Adrenal gland (tissue), 12 donors: ENCODE results near the gene TCEAL1. TPM values are rescaled to one million over a fixed set of nuclear protein-coding genes. Genes with fewer than 3 reads are reported as not detected.

Source experiments
- DNase-seq, 7 donors: peaks; one replicate each; pipeline ENCODE4 v3.0.0-alpha.2; 2019 to 2020
- H3K27ac ChIP-seq, 5 donors: fragments of 200-600 bp; sonication (generic) in 4 of 5; 1 replicate in 3 of 5; 2 replicates in 2 of 5; pipeline versions ENCODE4 v1.5.1 to v1.8.0; 2016 to 2020; ENCODE audit warnings: mild to moderate bottlenecking in 1 of 5
- H3K27me3 ChIP-seq: fragments of 200-600 bp; 2 replicates; pipeline ENCODE4 v1.8.0; 2021
- H3K36me3 ChIP-seq, 2 donors: fragments of 200-600 bp; replicated peaks in 1 of 2; 1 replicate in 1 of 2; 2 replicates in 1 of 2; pipeline versions ENCODE4 v1.5.1 to v1.8.0; 2018 to 2022
- H3K4me1 ChIP-seq, 2 donors: fragments of 200-600 bp; replicated peaks in 1 of 2; 1 replicate in 1 of 2; 2 replicates in 1 of 2; pipeline versions ENCODE4 v1.5.1 to v1.8.0; 2018 to 2021
- H3K4me3 ChIP-seq, 4 donors: fragments of 200-600 bp; sonication (generic) in 3 of 4; one replicate each; pipeline ENCODE4 v1.5.1; 2016 to 2018
- H3K9me3 ChIP-seq, 3 donors: fragments of 200-600 bp; sonication (generic) in 1 of 3; replicated peaks in 1 of 3; 1 replicate in 2 of 3; 2 replicates in 1 of 3; pipeline versions ENCODE4 v1.5.1 to v1.8.0; 2016 to 2021
- POLR2A ChIP-seq, 2 donors: fragments of 450-650 bp; IDR thresholded peaks; one replicate each; pipeline ENCODE4 v1.6.1; 2017; ENCODE audit warnings: antibody characterized with exemption in 2 of 2, mild to moderate bottlenecking in 2 of 2, moderate library complexity in 1 of 2
- WGBS, 4 donors: extraction: QIAGEN DNeasy Blood & Tissue Kit in 2 of 4; methylation state at CpG; one replicate each; pipeline versions ENCODE4 v1.1.5 to v1.1.7; 2013 to 2017; 5-methylcytosine and 5-hydroxymethylcytosine counted together
- intact Hi-C, 2 donors: fragments of 100-400 bp; cut with DNase I; formaldehyde crosslinking; loops; one replicate each; pipeline versions ENCODE4 v1.14.1 to v1.15.0; 2022 to 2023
- polyA plus RNA-seq, 3 donors: library from polyadenylated mRNA; stranded (reverse); fragments of 200-250 nt in 2 of 3; fragments of 350-450 nt in 1 of 3; fragmentation: Illumina TruSeq in 1 of 3; extraction: RNeasy Lipid Tissue Mini Kit (QIAGEN cat#74804) in 1 of 3; gene quantifications; one replicate each; pipeline ENCODE4 v1.2.3, GENCODE V29; 2013 to 2014
- total RNA-seq, 9 donors: library from RNA; depleted of rRNA in 4 of 9; stranded (reverse); fragments of >200 nt in 4 of 9; fragments of 120-200 nt in 1 of 9; fragmentation: NEBNext Ultra II Directional in 1 of 9; extraction: Animal tissue kit (Norgen Biotek cat#: 25700) in 1 of 9; gene quantifications; one replicate each; pipeline versions ENCODE4 v1.1.0 to v1.2.4, GENCODE V29; 2013 to 2023
- TF ChIP-seq, protein P1 (sequence below), 6 experiments: fragments of 450-650 bp in 4 of 6; fragments of 200-600 bp in 2 of 6; sonication (generic) in 1 of 6; IDR thresholded peaks; 1 replicate in 5 of 6; 2 replicates in 1 of 6; pipeline versions ENCODE4 v1.5.1 to v1.8.0; 2016 to 2021; ENCODE audit warnings: antibody characterized with exemption in 6 of 6, mild to moderate bottlenecking in 2 of 6, moderate library complexity in 1 of 6
- donor health status: healthy with polysubstance abuse.
- donor health status: Bipolar disorder and iron deficiency.
- donor health status: DM: yes; HTN: yes; CAD: no.
- donor health status: DM: no; HTN: no; CAD: no.
- donor health status: DM: no; HTN: no; CAD: no.
- donor health status: DM: yes; HTN: yes; CAD: no.

Gene TCEAL1
- total and polyA plus RNA-seq, 12 donors = 40.2 to 240 (median 70.4) TPM

DNA sequence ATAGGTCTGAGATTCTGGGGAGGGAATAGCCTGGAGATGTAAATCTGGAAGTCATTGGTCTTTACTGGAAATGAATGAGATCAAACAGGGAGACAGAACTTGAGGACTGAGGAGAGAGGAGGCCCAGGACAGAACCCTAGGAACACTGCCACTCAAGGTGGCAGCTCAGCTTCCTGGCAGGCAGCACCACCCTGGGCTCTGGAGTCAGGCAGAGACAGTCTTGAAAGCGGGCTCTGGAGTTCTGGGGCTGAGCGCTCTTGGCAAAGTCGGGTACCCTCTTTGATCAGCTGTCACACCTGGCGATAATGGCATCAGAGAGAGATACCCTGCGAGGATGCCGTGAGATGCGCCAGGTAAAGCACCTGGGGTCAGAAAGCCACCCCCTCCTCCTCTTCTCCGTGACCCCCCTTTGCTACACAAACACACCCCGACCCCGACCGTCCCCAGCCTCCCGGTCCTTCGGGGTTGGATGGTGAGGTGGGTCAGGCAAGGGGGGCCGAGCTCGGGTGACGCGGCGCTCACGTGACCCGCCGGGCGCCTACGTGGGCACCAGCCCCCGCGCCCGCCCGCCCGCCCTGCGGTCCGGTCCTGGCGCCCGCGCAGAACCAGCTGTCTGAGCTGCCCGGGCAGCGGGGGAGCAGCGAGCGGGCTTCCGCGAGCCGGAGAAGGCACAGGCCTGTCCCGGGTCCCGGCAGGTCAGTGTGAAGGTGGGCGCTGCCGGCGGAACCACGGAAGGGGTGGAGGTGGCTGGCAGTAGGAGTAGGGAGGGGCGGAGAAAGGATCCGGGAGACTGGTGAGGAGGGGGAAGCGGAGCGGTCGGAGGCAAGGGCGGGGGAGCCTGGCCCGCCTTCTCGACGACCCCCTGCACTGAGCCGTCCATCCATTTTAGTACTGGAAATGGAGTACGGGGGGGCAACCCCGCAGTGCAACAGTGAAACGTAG, 21.1 kb upstream of the TCEAL1 start, which contains the start of gene TCEAL3:
Gene TCEAL3, plus strand, starts transcription at position 600 of the 942 bp plus-strand sequence. CDS start 1,102 bp downstream, outside the sequence.
- Histone ChIP-seq H3K27me3 (no peaks in the 10 kb centered on the region), H3K27ac (peak within 1 kb of the TSS in 4 of 5 donors; percentile 75 to 95 (median 84)), H3K9me3 (no peaks in the 10 kb centered on the region), H3K36me3 (no peaks in the 10 kb centered on the region), H3K4me3 (peak within 1 kb of the TSS in 3 of 4 donors; percentile 24 to 64 (median 64)), H3K4me1 (no peaks in the 10 kb centered on the region)
- intact Hi-C loops = no loop called here
- TF ChIP-seq, protein P1, sequence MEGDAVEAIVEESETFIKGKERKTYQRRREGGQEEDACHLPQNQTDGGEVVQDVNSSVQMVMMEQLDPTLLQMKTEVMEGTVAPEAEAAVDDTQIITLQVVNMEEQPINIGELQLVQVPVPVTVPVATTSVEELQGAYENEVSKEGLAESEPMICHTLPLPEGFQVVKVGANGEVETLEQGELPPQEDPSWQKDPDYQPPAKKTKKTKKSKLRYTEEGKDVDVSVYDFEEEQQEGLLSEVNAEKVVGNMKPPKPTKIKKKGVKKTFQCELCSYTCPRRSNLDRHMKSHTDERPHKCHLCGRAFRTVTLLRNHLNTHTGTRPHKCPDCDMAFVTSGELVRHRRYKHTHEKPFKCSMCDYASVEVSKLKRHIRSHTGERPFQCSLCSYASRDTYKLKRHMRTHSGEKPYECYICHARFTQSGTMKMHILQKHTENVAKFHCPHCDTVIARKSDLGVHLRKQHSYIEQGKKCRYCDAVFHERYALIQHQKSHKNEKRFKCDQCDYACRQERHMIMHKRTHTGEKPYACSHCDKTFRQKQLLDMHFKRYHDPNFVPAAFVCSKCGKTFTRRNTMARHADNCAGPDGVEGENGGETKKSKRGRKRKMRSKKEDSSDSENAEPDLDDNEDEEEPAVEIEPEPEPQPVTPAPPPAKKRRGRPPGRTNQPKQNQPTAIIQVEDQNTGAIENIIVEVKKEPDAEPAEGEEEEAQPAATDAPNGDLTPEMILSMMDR (IDR thresholded peaks at IDR 0.05) = no peak
- peak in 1 of 2 donors; percentile 56 for TF ChIP-seq POLR2A (IDR thresholded peaks at IDR 0.05)
- DNase-seq = peak; percentile 56 to 82 (median 59)
- 1 to 25% (median 8%) methylated on average over 13 to 59 of the region's 59 CpGs for WGBS, 4 donors

DNA sequence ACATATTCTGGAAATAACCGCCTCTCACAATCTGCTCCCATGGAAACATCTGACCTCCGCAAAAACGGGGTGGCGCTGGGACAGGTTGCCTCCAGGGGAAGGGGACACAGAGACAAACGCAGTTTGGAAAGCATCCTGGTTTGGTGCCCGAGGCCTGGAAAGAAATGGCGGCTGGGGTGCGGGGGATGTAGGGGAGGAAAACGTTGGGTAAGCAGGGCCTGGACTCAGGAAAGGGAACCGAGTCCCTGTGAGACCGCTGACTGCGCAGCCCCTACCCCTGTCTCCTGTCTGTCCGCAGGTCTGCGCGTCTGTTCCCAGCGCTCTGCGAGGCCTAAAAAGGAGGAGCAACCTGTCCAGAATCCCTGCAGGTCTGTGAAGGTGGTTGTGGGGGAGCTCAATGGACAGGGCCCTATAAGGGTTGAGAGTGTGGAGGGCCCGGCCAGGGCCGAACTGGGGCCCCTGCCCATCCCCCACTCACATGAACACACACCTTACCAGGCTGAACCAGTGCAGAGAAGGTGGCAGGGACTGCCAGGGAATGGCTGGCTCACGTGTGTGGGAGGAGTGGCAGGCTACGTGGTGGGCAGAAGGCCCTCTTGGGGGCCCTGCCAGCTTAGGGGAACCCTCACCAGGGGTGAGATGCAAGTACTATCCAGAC, 20.3 kb upstream of the TCEAL1 start:
- Histone ChIP-seq H3K4me3 (peak overlapping the region in 3 of 4 donors; percentile 24 to 64 (median 64)), H3K36me3 (no peaks in the 10 kb centered on the region), H3K9me3 (no peaks in the 10 kb centered on the region), H3K4me1 (no peaks in the 10 kb centered on the region), H3K27ac (peak overlapping the region in 4 of 5 donors; percentile 75 to 95 (median 84)), H3K27me3 (no peaks in the 10 kb centered on the region)
- 7 to 31% (median 19%) methylated on average over 3 to 21 of the region's 21 CpGs for WGBS, 4 donors
- DNase-seq = peak in 5 of 7 donors; percentile 23 to 54 (median 24)
- intact Hi-C loops = no loop called here
- TF ChIP-seq, protein P1 (IDR thresholded peaks at IDR 0.05) = no peak
- no peak for TF ChIP-seq POLR2A (IDR thresholded peaks at IDR 0.05)

DNA sequence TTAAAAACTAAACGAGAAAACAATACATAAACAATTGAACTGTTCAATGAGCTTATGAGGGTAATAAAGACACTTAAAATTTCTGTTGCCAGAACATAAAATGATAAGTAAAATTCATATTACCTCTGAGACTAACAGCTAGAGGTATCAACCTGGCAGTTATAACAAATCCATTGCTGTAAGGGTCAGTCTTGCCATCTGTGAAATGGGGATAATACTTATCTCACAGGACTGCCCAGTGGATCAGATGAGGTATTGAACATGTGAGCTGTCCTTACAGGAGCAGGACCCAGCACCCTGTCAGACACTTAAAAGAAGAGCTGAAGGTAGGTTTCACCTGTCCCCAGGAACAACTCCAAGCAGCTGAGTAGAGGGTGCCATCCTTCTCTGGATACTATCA, 18.5 kb upstream of the TCEAL1 start:
- no peak for DNase-seq
- 72 to 86% (median 79%) methylated on average over 1 of the region's 1 CpG for WGBS, 4 donors
- Histone ChIP-seq H3K9me3 (no peaks in the 10 kb centered on the region), H3K27me3 (no peaks in the 10 kb centered on the region), H3K4me1 (no peaks in the 10 kb centered on the region), H3K4me3 (no peak overlapping the region), H3K27ac (no peak overlapping the region), H3K36me3 (no peaks in the 10 kb centered on the region)
- no peak for TF ChIP-seq POLR2A (IDR thresholded peaks at IDR 0.05)
- TF ChIP-seq, protein P1 (IDR thresholded peaks at IDR 0.05) = no peak
- intact Hi-C loops = no loop called here

DNA sequence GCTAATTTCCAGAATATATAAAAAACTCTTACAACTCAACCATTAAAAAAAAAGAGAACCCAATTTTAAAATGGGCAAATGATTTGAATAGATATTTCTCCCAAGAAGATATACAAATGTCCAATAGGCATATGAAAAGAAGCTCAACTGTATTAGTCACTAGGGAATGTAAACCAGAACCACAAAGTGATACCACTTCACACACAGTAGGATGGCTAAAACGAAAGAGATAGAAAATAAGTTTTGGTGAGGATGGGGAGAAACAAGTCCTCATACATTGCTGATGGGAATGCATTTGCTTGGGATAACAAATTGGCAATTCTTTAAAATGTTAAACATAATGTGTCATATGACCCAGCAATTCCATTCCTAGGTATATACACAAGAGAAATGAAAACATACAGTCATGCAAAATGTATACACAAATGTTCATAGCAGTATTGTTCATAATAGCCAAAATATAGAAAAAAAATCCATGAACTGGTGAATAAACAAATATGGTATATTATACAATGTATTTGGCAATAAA, 15.3 kb upstream of the TCEAL1 start:
- intact Hi-C loops = no loop called here
- H3K36me3 ChIP-seq = no peaks in the 10 kb centered on the region
- DNase-seq = no peak
- no peaks in the 10 kb centered on the region for H3K27me3 ChIP-seq
- no peak overlapping the region for H3K4me3 ChIP-seq
- H3K9me3 ChIP-seq = no peaks in the 10 kb centered on the region
- TF ChIP-seq, protein P1 (IDR thresholded peaks at IDR 0.05) = no peak
- TF ChIP-seq POLR2A (IDR thresholded peaks at IDR 0.05) = no peak
- no peak overlapping the region for H3K27ac ChIP-seq
- H3K4me1 ChIP-seq = no peaks in the 10 kb centered on the region
- 53 to 87% (median 54%) methylated on average over 1 of the region's 1 CpG for WGBS, 4 donors
